DOHH2 (cell line): ENCODE results near the gene PLA2G6.

Experiments
- H3F3A ChIP-seq: fragments of 200-600 bp; sonication (generic), shearing (Covaris generic); 2 replicates; pipeline ENCODE4 v1.6.0; 2016; ENCODE audit warnings: antibody characterized with exemption, mild to moderate bottlenecking; ENCODE audit not compliant: control insufficient read depth, insufficient read depth
- H3K27ac ChIP-seq: fragments of 200-600 bp; sonication (generic); 2 replicates; pipeline ENCODE4 v1.5.1; 2014; ENCODE audit warnings: low read depth, mild to moderate bottlenecking, low read length, moderate library complexity
- H3K27me3 ChIP-seq: fragments of 200-600 bp; sonication (generic); 2 replicates; pipeline ENCODE4 v1.6.1; 2014; ENCODE audit warnings: mild to moderate bottlenecking, low read length, mixed read lengths; ENCODE audit not compliant: control insufficient read depth
- H3K36me3 ChIP-seq: fragments of 200-600 bp; sonication (generic); 2 replicates; pipeline ENCODE4 v1.6.1; 2014; ENCODE audit warnings: mild to moderate bottlenecking, low read length, moderate library complexity, mixed read lengths; ENCODE audit not compliant: control insufficient read depth
- H3K4me1 ChIP-seq: fragments of 200-600 bp; sonication (generic); 2 replicates; pipeline ENCODE4 v1.6.1; 2014; ENCODE audit warnings: mild to moderate bottlenecking, low read length, mixed read lengths; ENCODE audit not compliant: control insufficient read depth
- H3K4me2 ChIP-seq: fragments of 200-600 bp; sonication (generic); 2 replicates; pipeline ENCODE4 v1.6.0; 2014; ENCODE audit warnings: mild to moderate bottlenecking, low read length, moderate library complexity
- H3K4me3 ChIP-seq: fragments of 200-600 bp; sonication (generic); 2 replicates; pipeline ENCODE4 v1.5.1; 2014; ENCODE audit warnings: mild to moderate bottlenecking, low read length, mixed read lengths
- H3K79me2 ChIP-seq: fragments of 200-600 bp; sonication (generic); 2 replicates; pipeline ENCODE4 v1.6.1; 2014; ENCODE audit warnings: mild to moderate bottlenecking, low read length, mixed read lengths; ENCODE audit not compliant: control insufficient read depth
- H3K9me2 ChIP-seq: fragments of 200-600 bp; sonication (generic); replicated peaks from 2 replicates; pipeline ENCODE4 v1.6.1; 2014; ENCODE audit warnings: mild to moderate bottlenecking, low read length, mixed read lengths; ENCODE audit not compliant: control insufficient read depth
- H3K9me3 ChIP-seq: fragments of 200-600 bp; sonication (generic); 2 replicates; pipeline ENCODE4 v1.6.1; 2014; ENCODE audit warnings: antibody characterized with exemption, low read length, mixed read lengths; ENCODE audit not compliant: control insufficient read depth, insufficient read depth
- H4K20me1 ChIP-seq: fragments of 200-600 bp; sonication (generic); 2 replicates; pipeline ENCODE4 v1.6.0; 2014; ENCODE audit warnings: low read depth, mild to moderate bottlenecking, antibody characterized with exemption, low read length, moderate library complexity; ENCODE audit not compliant: control insufficient read depth, insufficient read depth
- EZH2phosphoT487 ChIP-seq: fragments of 200-600 bp; sonication (generic); IDR thresholded peaks from 2 replicates; pipeline ENCODE4 v1.6.1; 2017; ENCODE audit warnings: borderline replicate concordance, mild to moderate bottlenecking, antibody characterized with exemption, low read length, moderate library complexity, mixed read lengths
- TF ChIP-seq, protein P1 (sequence below): fragments of 200-600 bp; sonication (generic); IDR thresholded peaks from one replicate; pipeline ENCODE4 v1.5.1; 2014; ENCODE audit warnings: antibody characterized with exemption, mild to moderate bottlenecking, low read depth, low read length; ENCODE audit not compliant: poor library complexity, severe bottlenecking

Gene PLA2G6

DNA sequence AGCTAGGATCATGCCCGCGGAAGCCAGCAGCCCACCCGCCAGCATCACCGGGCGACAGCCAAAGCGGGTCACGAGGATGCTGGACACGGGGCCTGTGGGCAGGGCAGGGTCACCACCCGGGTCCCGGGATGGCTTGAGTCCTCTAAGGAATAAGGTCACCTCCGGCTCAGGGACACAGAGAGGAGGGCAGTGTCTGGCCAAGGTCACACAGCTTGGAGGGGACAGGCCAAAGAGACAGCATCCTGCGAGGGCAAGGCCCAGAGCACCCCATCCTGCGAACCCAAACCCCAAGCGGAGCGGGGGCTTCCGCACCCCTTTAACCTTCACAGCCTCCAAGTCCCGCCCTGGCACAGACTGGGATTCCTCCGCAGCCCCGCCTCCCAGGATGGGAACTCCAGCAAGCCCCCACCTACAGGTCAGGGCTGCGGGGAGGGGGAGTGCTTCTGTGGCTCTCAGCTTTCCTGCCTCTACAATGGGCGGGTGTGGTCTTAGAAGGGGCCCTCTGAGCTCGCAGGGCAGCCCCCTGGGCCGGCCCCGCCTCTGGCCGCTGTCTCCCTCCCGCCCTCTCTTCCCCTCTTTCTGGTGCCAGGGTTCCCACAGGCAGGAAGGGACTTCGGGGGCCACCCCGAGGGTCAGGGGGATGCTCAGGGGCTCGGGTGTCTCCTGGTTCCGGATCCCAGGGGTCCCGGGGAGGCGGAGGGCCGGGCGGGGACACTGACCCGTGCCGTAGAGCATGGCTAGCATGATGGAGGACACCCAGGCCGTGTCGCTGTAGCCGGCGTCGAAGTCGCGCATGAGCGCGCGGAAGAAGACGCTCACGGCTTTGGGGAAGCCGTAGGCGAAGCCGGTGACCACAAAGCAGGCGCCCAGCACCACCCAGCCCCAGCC lies 99.4 kb downstream of the PLA2G6 start:
- no peaks in the 10 kb centered on the region for H3K9me2 ChIP-seq
- TF ChIP-seq, protein P1, sequence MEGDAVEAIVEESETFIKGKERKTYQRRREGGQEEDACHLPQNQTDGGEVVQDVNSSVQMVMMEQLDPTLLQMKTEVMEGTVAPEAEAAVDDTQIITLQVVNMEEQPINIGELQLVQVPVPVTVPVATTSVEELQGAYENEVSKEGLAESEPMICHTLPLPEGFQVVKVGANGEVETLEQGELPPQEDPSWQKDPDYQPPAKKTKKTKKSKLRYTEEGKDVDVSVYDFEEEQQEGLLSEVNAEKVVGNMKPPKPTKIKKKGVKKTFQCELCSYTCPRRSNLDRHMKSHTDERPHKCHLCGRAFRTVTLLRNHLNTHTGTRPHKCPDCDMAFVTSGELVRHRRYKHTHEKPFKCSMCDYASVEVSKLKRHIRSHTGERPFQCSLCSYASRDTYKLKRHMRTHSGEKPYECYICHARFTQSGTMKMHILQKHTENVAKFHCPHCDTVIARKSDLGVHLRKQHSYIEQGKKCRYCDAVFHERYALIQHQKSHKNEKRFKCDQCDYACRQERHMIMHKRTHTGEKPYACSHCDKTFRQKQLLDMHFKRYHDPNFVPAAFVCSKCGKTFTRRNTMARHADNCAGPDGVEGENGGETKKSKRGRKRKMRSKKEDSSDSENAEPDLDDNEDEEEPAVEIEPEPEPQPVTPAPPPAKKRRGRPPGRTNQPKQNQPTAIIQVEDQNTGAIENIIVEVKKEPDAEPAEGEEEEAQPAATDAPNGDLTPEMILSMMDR, result no peak
- TF ChIP-seq EZH2phosphoT487, result no peak
- no peak overlapping the region for H3K27ac ChIP-seq

DNA sequence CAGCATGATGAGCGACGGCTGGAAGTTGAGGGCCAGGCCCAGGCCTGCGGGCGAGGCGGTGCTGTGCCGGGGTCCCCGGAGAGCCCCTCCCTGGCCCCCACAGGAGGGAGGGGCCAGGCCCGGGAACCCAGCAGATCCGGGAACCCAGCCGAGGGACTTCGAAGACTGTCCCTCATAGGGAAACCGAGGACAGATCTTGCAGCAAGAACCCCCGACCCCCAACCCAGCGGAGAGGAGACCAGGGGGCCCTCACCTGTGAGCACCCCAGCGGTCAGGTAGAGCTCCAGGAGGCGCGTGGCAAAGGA lies 100.0 kb downstream of the PLA2G6 start:
- H3K4me2 ChIP-seq, result no peak overlapping the region
- H3K9me2 ChIP-seq, result no peaks in the 10 kb centered on the region
- H3K4me1 ChIP-seq, result no peaks in the 10 kb centered on the region
- no peaks in the 10 kb centered on the region for H3K79me2 ChIP-seq
- TF ChIP-seq, protein P1, result no peak
- no peak; the same call in 1 of the 2 replicates for TF ChIP-seq EZH2phosphoT487
- H3K4me3 ChIP-seq, result no peak overlapping the region
- no peaks in the 10 kb centered on the region for H3K36me3 ChIP-seq
- H3K27me3 ChIP-seq, result peaks cover 17% of the 10 kb centered on the region
- no peaks in the 10 kb centered on the region for H3F3A ChIP-seq
- no peaks in the 10 kb centered on the region for H3K9me3 ChIP-seq
- H3K27ac ChIP-seq, result no peak overlapping the region
- no peaks in the 10 kb centered on the region for H4K20me1 ChIP-seq

More for the DNA sequence above, 99.4 kb downstream of the PLA2G6 start:
- H3K4me1 ChIP-seq, result no peaks in the 10 kb centered on the region
- H3F3A ChIP-seq, result no peaks in the 10 kb centered on the region
- H4K20me1 ChIP-seq, result no peaks in the 10 kb centered on the region
- no peaks in the 10 kb centered on the region for H3K79me2 ChIP-seq
- H3K9me3 ChIP-seq, result no peaks in the 10 kb centered on the region
- H3K27me3 ChIP-seq, result peaks cover 17% of the 10 kb centered on the region
- H3K4me3 ChIP-seq, result no peak overlapping the region
- no peak overlapping the region for H3K4me2 ChIP-seq
- H3K36me3 ChIP-seq, result no peaks in the 10 kb centered on the region

DNA sequence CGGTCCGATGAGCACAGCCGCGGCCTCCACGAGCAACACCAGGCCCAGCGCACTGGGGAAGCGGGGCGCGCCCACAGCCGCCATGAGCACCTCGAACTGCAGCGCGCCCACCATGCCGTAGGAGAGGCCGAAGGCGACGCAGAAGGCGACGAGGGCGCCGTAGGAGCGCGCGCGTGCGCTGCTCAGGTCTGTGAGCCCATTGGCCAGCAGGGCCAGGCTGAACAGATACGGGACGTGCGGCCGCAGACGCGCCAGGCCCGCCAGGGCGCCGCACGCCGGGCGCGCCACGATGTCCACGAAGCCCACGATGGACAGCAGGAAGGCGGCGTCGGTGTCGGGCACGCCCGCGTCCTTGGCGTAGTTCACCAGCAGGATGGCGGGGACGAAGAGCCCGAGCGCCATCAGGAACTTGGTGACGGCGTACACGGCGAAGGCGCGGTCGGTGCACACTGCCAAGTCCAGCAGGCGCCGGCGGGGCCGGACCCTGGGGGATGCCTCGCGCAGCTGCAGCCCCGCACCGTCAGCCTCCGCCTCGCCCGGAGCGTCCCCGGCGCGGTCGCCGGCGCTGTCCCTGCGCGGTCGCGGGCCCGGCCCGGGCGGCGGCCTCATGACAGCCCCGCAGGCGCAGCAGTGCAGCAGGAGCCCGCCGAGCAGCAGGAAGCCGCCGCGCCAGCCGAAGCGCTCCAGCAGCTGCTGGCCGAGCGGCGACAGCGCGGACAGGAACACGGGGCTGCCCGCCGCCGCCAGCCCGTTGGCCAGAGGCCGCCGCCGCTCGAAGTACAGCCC lies 100.6 kb downstream of the PLA2G6 start:
- H3K27me3 ChIP-seq, result peaks cover 17% of the 10 kb centered on the region
- H3K79me2 ChIP-seq, result no peaks in the 10 kb centered on the region
- no peak overlapping the region for H3K4me2 ChIP-seq
- H3K4me1 ChIP-seq, result no peaks in the 10 kb centered on the region
- TF ChIP-seq, protein P1, result no peak
- TF ChIP-seq EZH2phosphoT487, result no peak
- no peaks in the 10 kb centered on the region for H3F3A ChIP-seq
- no peaks in the 10 kb centered on the region for H4K20me1 ChIP-seq
- no peaks in the 10 kb centered on the region for H3K9me2 ChIP-seq
- H3K4me3 ChIP-seq, result no peak overlapping the region
- H3K9me3 ChIP-seq, result no peaks in the 10 kb centered on the region
- H3K36me3 ChIP-seq, result no peaks in the 10 kb centered on the region
- no peak overlapping the region for H3K27ac ChIP-seq
